Kidney epithelial cell (primary cell): ENCODE measurements around the gene LRTM2. TPM values are rescaled to one million over a fixed set of nuclear protein-coding genes. Genes with fewer than 3 reads are reported as not detected.

ENCODE experiments used
- DNase-seq: peaks from one replicate; pipeline ENCODE4 v3.0.0-alpha.2; 2010; ENCODE audit warnings: low read depth
- H3K27me3 ChIP-seq: 2 replicates; pipeline ENCODE4 v1.6.0; 2011; ENCODE audit warnings: low read length; ENCODE audit not compliant: control insufficient read depth, insufficient read depth
- H3K36me3 ChIP-seq: 2 replicates; pipeline ENCODE4 v1.5.1; 2011; ENCODE audit warnings: low read length; ENCODE audit not compliant: control insufficient read depth, insufficient read depth
- H3K4me3 ChIP-seq: 2 replicates; pipeline ENCODE4 v1.5.1; 2011; ENCODE audit warnings: low read depth, mild to moderate bottlenecking, control low read depth, low read length
- total RNA-seq: library from RNA; depleted of rRNA; stranded (reverse); fragments of >200 nt; gene quantifications from 2 replicates; pipeline ENCODE4 v1.2.3, GENCODE V29; 2015
- TF ChIP-seq, protein P1 (sequence below): IDR thresholded peaks from 2 replicates; pipeline ENCODE4 v1.5.1; 2011; ENCODE audit warnings: mild to moderate bottlenecking, moderate library complexity, low read length, control low read depth, inconsistent platforms; ENCODE audit not compliant: insufficient read depth, poor library complexity, severe bottlenecking

LRTM2 gene
- total RNA-seq, 1 donor from 2014 or later = not detected

DNA sequence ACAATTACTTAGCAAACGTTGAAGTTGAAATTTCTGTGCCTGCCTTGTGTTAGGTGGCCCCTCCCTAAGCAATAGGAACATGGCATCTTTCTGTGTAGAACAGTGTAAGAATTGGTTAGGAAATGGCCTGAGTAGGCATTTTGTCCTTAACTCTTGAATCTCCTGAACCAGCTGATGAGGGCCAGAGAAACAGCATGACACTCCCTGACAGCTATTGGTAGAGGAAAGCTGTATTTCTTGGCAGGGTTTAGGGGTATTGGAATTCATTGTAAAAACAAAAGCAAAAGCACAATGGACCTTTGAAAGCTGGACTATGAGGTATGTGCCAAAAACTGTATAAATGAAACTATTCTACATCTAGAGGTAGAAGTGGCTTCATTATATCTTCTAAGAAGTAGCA, 40.6 kb upstream of the LRTM2 start:
- no peak overlapping the region for H3K4me3 ChIP-seq
- no peak for DNase-seq
- TF ChIP-seq, protein P1, sequence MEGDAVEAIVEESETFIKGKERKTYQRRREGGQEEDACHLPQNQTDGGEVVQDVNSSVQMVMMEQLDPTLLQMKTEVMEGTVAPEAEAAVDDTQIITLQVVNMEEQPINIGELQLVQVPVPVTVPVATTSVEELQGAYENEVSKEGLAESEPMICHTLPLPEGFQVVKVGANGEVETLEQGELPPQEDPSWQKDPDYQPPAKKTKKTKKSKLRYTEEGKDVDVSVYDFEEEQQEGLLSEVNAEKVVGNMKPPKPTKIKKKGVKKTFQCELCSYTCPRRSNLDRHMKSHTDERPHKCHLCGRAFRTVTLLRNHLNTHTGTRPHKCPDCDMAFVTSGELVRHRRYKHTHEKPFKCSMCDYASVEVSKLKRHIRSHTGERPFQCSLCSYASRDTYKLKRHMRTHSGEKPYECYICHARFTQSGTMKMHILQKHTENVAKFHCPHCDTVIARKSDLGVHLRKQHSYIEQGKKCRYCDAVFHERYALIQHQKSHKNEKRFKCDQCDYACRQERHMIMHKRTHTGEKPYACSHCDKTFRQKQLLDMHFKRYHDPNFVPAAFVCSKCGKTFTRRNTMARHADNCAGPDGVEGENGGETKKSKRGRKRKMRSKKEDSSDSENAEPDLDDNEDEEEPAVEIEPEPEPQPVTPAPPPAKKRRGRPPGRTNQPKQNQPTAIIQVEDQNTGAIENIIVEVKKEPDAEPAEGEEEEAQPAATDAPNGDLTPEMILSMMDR = no peak
- no peaks in the 10 kb centered on the region for H3K36me3 ChIP-seq
- no peaks in the 10 kb centered on the region for H3K27me3 ChIP-seq

DNA sequence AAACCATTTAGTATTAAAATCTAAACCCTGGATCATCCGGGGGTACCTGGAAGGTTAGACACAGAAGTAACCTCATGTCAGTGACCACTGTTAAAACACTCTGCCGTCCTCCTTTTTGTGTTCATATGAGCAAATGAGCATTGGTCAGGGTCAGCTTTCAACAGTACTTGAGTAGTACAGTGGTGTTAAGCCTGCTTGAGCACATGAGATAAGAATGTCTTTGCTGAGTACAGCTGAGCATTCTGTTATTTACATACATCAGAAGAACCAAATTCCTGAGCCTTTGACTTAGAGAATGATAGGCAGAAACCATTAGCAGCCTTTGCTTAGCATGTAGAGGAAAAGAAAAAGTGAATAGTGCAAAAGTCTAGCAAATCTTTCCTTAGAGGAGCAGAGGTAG, 38.6 kb upstream of the LRTM2 start:
- H3K36me3 ChIP-seq = no peaks in the 10 kb centered on the region
- no peaks in the 10 kb centered on the region for H3K27me3 ChIP-seq
- DNase-seq = no peak
- no peak overlapping the region for H3K4me3 ChIP-seq
- TF ChIP-seq, protein P1 = no peak

DNA sequence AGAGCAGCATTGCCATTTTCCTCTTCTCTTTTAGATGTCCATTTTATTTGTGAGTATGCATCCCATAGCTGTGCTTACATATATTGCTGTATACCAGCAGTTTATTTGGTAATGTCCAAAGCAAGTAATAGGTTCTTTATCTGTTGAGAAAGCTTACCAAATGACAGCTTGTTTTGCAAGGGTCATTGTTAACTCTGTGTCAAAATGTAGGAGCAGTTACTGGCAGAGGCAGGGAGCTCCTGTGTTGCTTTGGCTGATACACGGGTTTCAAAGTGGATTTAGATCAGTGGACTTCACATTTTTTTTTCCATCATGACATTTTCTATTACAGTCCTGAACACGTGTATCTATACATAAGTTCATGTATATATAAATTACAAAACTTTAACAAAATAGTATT, 38.1 kb upstream of the LRTM2 start:
- no peaks in the 10 kb centered on the region for H3K27me3 ChIP-seq
- DNase-seq = no peak
- no peaks in the 10 kb centered on the region for H3K36me3 ChIP-seq
- TF ChIP-seq, protein P1 = no peak
- no peak overlapping the region for H3K4me3 ChIP-seq

DNA sequence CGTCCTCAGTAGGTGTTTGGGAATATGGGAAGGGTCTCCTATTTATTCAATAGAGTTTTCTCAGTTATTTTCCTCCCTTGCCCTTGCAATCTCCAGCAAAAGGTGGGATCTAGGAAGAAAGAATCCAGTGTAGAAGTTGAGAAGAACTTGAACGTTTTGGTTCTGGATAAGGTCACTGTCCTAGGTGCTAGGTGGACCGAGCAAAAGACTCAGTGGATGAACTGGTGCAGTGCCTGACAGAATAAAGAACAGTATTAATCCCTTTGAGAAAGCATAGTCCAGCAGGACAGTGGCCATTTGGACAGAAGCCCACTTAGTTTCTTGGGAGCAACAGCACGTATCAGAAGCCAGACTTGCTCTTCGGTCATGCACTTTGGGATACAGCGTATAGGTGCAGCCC, 32.7 kb upstream of the LRTM2 start:
- TF ChIP-seq, protein P1 = no peak
- Histone ChIP-seq H3K4me3 (no peak overlapping the region), H3K36me3 (peaks cover 2% of the 10 kb centered on the region), H3K27me3 (no peaks in the 10 kb centered on the region)
- no peak for DNase-seq

DNA sequence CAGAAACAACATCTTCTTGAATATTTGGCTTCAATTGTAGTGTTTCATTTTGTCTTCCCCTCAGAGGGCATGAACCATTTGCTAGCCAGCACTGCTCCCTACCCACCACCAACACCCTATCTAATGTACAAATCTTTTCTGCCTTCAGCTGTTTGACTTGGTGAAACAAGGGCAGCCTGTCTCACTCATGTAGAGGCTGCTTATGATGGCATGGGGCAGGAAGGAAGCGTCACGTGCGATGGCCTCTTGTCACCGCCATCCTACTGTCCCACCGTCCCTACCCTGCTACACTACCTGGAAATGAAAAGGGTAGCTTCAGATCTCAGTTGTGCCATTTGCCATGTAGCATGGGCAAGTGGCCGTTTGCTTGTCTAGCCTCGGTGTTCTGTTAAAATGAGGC, 29.9 kb upstream of the LRTM2 start:
- no peak for DNase-seq
- TF ChIP-seq, protein P1 = no peak
- H3K36me3 ChIP-seq = peaks cover 2% of the 10 kb centered on the region
- H3K4me3 ChIP-seq = no peak overlapping the region
- no peaks in the 10 kb centered on the region for H3K27me3 ChIP-seq

DNA sequence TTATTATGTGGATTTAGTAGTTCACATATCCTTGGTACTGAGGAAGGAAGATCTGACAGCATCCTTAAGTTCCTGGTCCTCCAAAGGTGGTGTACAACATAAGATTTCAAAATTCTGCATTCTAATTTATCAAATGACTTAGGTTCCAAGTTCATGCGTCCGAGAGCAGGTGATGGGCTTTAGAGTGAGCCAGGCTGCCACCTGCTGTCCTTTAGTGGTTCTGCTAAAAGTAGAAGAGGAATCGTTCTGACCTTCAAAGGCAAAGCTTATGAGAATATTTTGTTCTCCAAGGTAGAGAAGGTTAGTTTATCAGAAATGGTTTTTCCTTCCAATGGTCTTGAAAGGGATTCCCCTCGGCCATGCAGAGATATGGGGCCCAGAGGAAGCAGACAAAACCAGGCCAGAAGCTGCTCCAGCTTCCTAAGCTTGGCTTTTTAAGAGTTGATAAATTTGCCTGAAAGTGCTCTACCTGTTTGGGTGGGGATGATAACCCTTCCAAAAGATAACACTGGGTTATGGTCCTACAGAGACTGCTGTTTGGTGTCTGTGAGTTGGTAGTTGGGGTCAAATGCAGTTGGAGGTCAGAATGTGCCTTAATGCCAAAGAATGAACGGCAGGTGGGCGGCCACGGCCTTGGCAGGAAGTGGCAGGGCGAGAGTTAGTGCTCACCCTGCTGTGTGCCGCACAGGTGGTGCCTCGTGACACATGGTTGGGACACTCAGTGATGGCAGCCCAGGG, 29.1 kb upstream of the LRTM2 start:
- no peaks in the 10 kb centered on the region for H3K27me3 ChIP-seq
- DNase-seq = no peak
- TF ChIP-seq, protein P1 = peak; percentile 87
- no peak overlapping the region for H3K4me3 ChIP-seq
- peaks cover 2% of the 10 kb centered on the region for H3K36me3 ChIP-seq
